CD14-positive monocyte (primary cell): Measurements from ENCODE around the gene GDPD4. TPM values are rescaled to one million over a fixed set of nuclear protein-coding genes. Genes with fewer than 3 reads are reported as not detected.
A peak's percentile ranks its signal among the peaks of the same experiment; 100 is the strongest.

Experiments
- DNase-seq, 3 donors: peaks; one replicate each; pipeline ENCODE4 v3.0.0-alpha.2; 2011 to 2022
- H2AFZ ChIP-seq: 2 replicates; pipeline ENCODE4 v1.6.0; 2012; ENCODE audit warnings: mild to moderate bottlenecking, low read depth, low read length, inconsistent platforms; ENCODE audit not compliant: insufficient read depth, poor library complexity, severe bottlenecking
- H3K27ac ChIP-seq, 2 donors: 1 replicate in 1 of 2; 2 replicates in 1 of 2; pipeline ENCODE4 v1.5.1; 2012 to 2013; ENCODE audit warnings: low read length in 2 of 2, control low read depth in 1 of 2, inconsistent platforms in 1 of 2, low read depth in 1 of 2, mild to moderate bottlenecking in 1 of 2
- H3K27me3 ChIP-seq, 2 donors: one replicate each; pipeline versions ENCODE4 v1.6.0 to v1.6.1; 2011 to 2013; ENCODE audit warnings: low read length in 2 of 2; ENCODE audit not compliant: control insufficient read depth in 2 of 2, insufficient read depth in 2 of 2
- H3K36me3 ChIP-seq, 2 donors: replicated peaks in 1 of 2; 1 replicate in 1 of 2; 2 replicates in 1 of 2; pipeline versions ENCODE4 v1.5.1 to v1.6.1; 2012 to 2013; ENCODE audit warnings: low read length in 2 of 2, control low read depth in 1 of 2, inconsistent platforms in 1 of 2, mild to moderate bottlenecking in 1 of 2; ENCODE audit not compliant: insufficient read depth in 2 of 2, control insufficient read depth in 1 of 2
- H3K4me1 ChIP-seq, 2 donors: 1 replicate in 1 of 2; 2 replicates in 1 of 2; pipeline versions ENCODE4 v1.5.1 to v1.6.1; 2012 to 2013; ENCODE audit warnings: low read length in 2 of 2, control low read depth in 1 of 2, inconsistent platforms in 1 of 2, mild to moderate bottlenecking in 1 of 2, moderate library complexity in 1 of 2; ENCODE audit not compliant: insufficient read depth in 2 of 2, control insufficient read depth in 1 of 2
- H3K4me2 ChIP-seq: replicated peaks from 2 replicates; pipeline ENCODE3; 2012; ENCODE audit warnings: low read length, moderate library complexity, mild to moderate bottlenecking; ENCODE audit not compliant: poor library complexity, severe bottlenecking; ENCODE audit errors: extremely low read depth
- H3K4me3 ChIP-seq, 3 experiments: fragments of 200-600 bp in 1 of 3; sonication (generic) in 1 of 3; replicated peaks in 1 of 3; 1 replicate in 2 of 3; 2 replicates in 1 of 3; pipeline ENCODE4 v1.5.1; 2011 to 2013; ENCODE audit warnings: low read length in 3 of 3, mild to moderate bottlenecking in 3 of 3, control low read depth in 2 of 3, low read depth in 2 of 3, inconsistent platforms in 1 of 3, moderate library complexity in 1 of 3
- H3K79me2 ChIP-seq: 2 replicates; pipeline ENCODE4 v1.6.0; 2012; ENCODE audit warnings: mild to moderate bottlenecking, control low read depth, inconsistent platforms, low read length, moderate library complexity; ENCODE audit not compliant: insufficient read depth
- H3K9ac ChIP-seq: 2 replicates; pipeline ENCODE4 v1.6.0; 2017; ENCODE audit warnings: low read length, mild to moderate bottlenecking; ENCODE audit not compliant: insufficient read depth, poor library complexity, severe bottlenecking
- H3K9me3 ChIP-seq, 2 donors: replicated peaks in 1 of 2; 1 replicate in 1 of 2; 2 replicates in 1 of 2; pipeline versions ENCODE4 v1.5.1 to v1.6.1; 2012 to 2013; ENCODE audit warnings: low read length in 2 of 2, control low read depth in 1 of 2; ENCODE audit not compliant: control insufficient read depth in 1 of 2, insufficient read depth in 1 of 2
- H4K20me1 ChIP-seq: 2 replicates; pipeline ENCODE4 v1.6.0; 2012; ENCODE audit warnings: mild to moderate bottlenecking, low read length, control low read depth, moderate library complexity; ENCODE audit not compliant: insufficient read depth
- H3K27ac Mint-ChIP-seq, 7 donors: one replicate each; pipeline ENCODE4 v1.8.0; 2020; ENCODE audit warnings: mild to moderate bottlenecking in 7 of 7, mixed read lengths in 7 of 7, moderate library complexity in 6 of 7, inconsistent platforms in 2 of 7
- H3K27me3 Mint-ChIP-seq, 3 donors: one replicate each; pipeline ENCODE4 v1.8.0; 2021 to 2022; ENCODE audit warnings: low read depth in 3 of 3, mild to moderate bottlenecking in 3 of 3, mixed read lengths in 3 of 3, moderate library complexity in 3 of 3, inconsistent platforms in 1 of 3
- H3K36me3 Mint-ChIP-seq, 2 donors: one replicate each; pipeline ENCODE4 v1.8.0; 2020; ENCODE audit warnings: mixed read lengths in 2 of 2, inconsistent platforms in 1 of 2, mild to moderate bottlenecking in 1 of 2
- H3K4me1 Mint-ChIP-seq: one replicate; pipeline ENCODE4 v1.8.0; 2020; ENCODE audit warnings: mild to moderate bottlenecking, mixed read lengths
- H3K4me3 Mint-ChIP-seq, 2 donors: one replicate each; pipeline ENCODE4 v1.8.0; 2020; ENCODE audit warnings: mild to moderate bottlenecking in 2 of 2, mixed read lengths in 2 of 2, moderate library complexity in 1 of 2
- H3K9me3 Mint-ChIP-seq, 7 donors: one replicate each; pipeline ENCODE4 v1.8.0; 2020 to 2022; ENCODE audit warnings: mixed read lengths in 7 of 7, mild to moderate bottlenecking in 6 of 7, moderate library complexity in 6 of 7, inconsistent platforms in 2 of 7
- WGBS: methylation state at CpG from one replicate; pipeline ENCODE4 v1.1.5; 2013; ENCODE audit warnings: missing lambda C conversion rate; ENCODE audit not compliant: insufficient coverage; 5-methylcytosine and 5-hydroxymethylcytosine counted together
- intact Hi-C, 2 donors: fragments of 100-400 bp; cut with micrococcal nuclease; formaldehyde crosslinking; loops; one replicate each; pipeline versions ENCODE4 v1.15.0 to v1.15.1; 2023
- polyA plus RNA-seq, 3 donors: library from polyadenylated mRNA; depleted of rRNA in 1 of 3; unstranded in 2 of 3; stranded (reverse) in 1 of 3; fragments of 300-500 nt in 2 of 3; fragments of >200 nt in 1 of 3; fragmentation: Illumina TruSeq in 2 of 3; gene quantifications; 1 replicate in 2 of 3; 2 replicates in 1 of 3; pipeline ENCODE4 v1.2.3, GENCODE V29; 2012 to 2021
- TF ChIP-seq, protein P1 (sequence below): fragments of 200-600 bp; IDR thresholded peaks from one replicate; pipeline ENCODE4 v1.8.0; 2022; ENCODE audit warnings: antibody characterized with exemption, mild to moderate bottlenecking

Gene GDPD4
- polyA plus RNA-seq, 3 donors: not detected

DNA sequence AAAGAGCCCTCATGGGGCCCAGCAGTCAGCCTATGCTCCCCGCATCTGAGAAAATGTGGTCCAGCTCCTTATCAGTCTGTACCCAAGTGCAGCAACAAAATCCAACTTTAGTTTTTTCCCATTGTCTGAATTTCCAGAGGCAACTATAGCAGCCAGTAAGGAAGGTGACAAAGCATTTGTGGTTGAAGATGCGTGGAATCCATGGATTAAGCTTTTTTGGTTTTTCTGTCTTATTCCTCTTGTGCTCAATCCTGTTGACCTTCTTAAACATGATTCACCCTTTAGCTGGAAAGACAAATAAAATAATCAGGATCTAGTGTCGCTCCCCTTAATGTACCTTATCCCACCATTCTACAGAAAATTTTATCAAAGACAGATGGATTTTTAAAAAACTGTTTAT, 14.3 kb downstream of the GDPD4 start:
- no peaks in the 10 kb centered on the region for H3K36me3 Mint-ChIP-seq
- Histone ChIP-seq H3K4me1 (no peaks in the 10 kb centered on the region), H3K4me3 (no peak overlapping the region), H3K4me2 (no peak overlapping the region), H3K27ac (no peak overlapping the region), H3K9ac (no peak overlapping the region), H4K20me1 (no peaks in the 10 kb centered on the region), H3K79me2 (no peaks in the 10 kb centered on the region), H3K9me3 (no peaks in the 10 kb centered on the region), H2AFZ (no peak overlapping the region), H3K36me3 (no peaks in the 10 kb centered on the region), H3K27me3 (no peaks in the 10 kb centered on the region)
- H3K27me3 Mint-ChIP-seq: peaks cover 4 to 13% (median 6%) of the 10 kb centered on the region in 3 donors
- no peak overlapping the region for H3K27ac Mint-ChIP-seq
- TF ChIP-seq, protein P1, sequence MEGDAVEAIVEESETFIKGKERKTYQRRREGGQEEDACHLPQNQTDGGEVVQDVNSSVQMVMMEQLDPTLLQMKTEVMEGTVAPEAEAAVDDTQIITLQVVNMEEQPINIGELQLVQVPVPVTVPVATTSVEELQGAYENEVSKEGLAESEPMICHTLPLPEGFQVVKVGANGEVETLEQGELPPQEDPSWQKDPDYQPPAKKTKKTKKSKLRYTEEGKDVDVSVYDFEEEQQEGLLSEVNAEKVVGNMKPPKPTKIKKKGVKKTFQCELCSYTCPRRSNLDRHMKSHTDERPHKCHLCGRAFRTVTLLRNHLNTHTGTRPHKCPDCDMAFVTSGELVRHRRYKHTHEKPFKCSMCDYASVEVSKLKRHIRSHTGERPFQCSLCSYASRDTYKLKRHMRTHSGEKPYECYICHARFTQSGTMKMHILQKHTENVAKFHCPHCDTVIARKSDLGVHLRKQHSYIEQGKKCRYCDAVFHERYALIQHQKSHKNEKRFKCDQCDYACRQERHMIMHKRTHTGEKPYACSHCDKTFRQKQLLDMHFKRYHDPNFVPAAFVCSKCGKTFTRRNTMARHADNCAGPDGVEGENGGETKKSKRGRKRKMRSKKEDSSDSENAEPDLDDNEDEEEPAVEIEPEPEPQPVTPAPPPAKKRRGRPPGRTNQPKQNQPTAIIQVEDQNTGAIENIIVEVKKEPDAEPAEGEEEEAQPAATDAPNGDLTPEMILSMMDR: no peak
- H3K4me1 Mint-ChIP-seq: no peaks in the 10 kb centered on the region
- 100% methylated on average over 1 of the region's 3 CpGs for WGBS
- DNase-seq: no peak
- intact Hi-C loops: no loop called here
- H3K4me3 Mint-ChIP-seq: no peak overlapping the region
- H3K9me3 Mint-ChIP-seq: peaks cover 0 to 1% (median 0%) of the 10 kb centered on the region in 7 donors

DNA sequence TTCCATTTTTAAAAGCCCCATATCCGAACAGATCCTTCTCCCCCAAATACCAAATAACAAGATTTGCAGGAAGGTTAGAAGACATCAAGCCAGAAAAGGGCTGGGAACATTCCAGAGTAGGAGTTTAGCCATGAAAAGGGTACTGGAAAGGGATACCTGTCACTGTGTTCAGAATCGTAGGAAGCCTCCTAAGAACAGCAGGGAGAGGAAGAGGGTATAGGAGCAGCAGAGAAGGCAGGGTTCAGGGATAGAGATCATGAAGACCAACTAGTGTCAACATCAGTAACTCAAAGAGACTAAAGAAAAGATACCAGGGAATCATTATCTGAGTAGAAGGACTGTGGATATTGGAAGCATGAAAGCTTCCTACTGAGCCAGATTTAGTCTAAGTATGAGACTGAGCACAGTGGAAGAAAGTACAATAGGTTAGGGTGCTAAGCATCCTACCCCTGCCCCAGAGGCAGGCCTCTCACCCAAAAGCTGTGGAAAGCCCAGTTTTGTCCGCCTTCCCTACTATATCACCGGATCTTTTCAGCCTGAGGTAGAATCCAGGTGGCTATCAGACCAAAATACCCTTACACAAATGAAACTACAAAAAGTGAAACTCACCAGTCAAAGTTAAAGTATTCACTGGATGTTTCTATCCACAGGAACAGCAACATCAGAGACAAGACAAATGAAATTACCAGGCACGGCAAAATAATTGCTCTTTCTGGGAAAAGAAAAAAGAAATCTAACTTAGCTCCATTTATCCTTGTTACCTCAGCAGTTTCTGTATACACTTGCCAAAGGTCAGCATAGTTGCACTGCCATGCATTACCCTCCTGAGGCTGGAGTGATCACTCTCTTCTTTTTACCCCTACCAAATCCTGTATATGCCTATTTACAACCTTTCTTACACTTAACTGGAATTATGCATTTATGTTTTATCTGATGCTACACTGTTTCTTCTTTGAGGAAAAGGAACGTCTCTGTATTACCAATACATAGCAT, 16.7 kb downstream of the GDPD4 start:
- Histone ChIP-seq H3K9me3 (no peaks in the 10 kb centered on the region), H3K9ac (no peak overlapping the region), H4K20me1 (no peaks in the 10 kb centered on the region), H3K36me3 (no peaks in the 10 kb centered on the region), H3K4me2 (no peak overlapping the region), H3K4me1 (no peaks in the 10 kb centered on the region), H3K27me3 (no peaks in the 10 kb centered on the region), H3K27ac (no peak overlapping the region), H3K79me2 (no peaks in the 10 kb centered on the region), H2AFZ (no peak overlapping the region), H3K4me3 (no peak overlapping the region)
- Mint-ChIP-seq H3K9me3 (peaks cover 0 to 2% (median 0%) of the 10 kb centered on the region in 7 donors), H3K36me3 (no peaks in the 10 kb centered on the region), H3K27me3 (peaks cover 4 to 13% (median 6%) of the 10 kb centered on the region in 3 donors), H3K4me1 (peaks cover 8% of the 10 kb centered on the region), H3K4me3 (no peak overlapping the region), H3K27ac (peak overlapping the region in 1 of 7 donors; percentile 10)
- WGBS: 84% methylated on average over 3 of the region's 6 CpGs
- TF ChIP-seq, protein P1: no peak
- intact Hi-C loops: no loop called here
- DNase-seq: no peak
